CD4-positive, alpha-beta T cell treated with Interleukin-6 for 4 hours (primary cell): ENCODE measurements around the gene LAMA4.

Experiments
- DNase-seq: peaks from one replicate; pipeline ENCODE4 v3.0.0-alpha.2; 2020; ENCODE audit warnings: mixed read lengths

The LAMA4 gene, protein sequence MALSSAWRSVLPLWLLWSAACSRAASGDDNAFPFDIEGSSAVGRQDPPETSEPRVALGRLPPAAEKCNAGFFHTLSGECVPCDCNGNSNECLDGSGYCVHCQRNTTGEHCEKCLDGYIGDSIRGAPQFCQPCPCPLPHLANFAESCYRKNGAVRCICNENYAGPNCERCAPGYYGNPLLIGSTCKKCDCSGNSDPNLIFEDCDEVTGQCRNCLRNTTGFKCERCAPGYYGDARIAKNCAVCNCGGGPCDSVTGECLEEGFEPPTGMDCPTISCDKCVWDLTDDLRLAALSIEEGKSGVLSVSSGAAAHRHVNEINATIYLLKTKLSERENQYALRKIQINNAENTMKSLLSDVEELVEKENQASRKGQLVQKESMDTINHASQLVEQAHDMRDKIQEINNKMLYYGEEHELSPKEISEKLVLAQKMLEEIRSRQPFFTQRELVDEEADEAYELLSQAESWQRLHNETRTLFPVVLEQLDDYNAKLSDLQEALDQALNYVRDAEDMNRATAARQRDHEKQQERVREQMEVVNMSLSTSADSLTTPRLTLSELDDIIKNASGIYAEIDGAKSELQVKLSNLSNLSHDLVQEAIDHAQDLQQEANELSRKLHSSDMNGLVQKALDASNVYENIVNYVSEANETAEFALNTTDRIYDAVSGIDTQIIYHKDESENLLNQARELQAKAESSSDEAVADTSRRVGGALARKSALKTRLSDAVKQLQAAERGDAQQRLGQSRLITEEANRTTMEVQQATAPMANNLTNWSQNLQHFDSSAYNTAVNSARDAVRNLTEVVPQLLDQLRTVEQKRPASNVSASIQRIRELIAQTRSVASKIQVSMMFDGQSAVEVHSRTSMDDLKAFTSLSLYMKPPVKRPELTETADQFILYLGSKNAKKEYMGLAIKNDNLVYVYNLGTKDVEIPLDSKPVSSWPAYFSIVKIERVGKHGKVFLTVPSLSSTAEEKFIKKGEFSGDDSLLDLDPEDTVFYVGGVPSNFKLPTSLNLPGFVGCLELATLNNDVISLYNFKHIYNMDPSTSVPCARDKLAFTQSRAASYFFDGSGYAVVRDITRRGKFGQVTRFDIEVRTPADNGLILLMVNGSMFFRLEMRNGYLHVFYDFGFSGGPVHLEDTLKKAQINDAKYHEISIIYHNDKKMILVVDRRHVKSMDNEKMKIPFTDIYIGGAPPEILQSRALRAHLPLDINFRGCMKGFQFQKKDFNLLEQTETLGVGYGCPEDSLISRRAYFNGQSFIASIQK (N-terminal part only)

DNA sequence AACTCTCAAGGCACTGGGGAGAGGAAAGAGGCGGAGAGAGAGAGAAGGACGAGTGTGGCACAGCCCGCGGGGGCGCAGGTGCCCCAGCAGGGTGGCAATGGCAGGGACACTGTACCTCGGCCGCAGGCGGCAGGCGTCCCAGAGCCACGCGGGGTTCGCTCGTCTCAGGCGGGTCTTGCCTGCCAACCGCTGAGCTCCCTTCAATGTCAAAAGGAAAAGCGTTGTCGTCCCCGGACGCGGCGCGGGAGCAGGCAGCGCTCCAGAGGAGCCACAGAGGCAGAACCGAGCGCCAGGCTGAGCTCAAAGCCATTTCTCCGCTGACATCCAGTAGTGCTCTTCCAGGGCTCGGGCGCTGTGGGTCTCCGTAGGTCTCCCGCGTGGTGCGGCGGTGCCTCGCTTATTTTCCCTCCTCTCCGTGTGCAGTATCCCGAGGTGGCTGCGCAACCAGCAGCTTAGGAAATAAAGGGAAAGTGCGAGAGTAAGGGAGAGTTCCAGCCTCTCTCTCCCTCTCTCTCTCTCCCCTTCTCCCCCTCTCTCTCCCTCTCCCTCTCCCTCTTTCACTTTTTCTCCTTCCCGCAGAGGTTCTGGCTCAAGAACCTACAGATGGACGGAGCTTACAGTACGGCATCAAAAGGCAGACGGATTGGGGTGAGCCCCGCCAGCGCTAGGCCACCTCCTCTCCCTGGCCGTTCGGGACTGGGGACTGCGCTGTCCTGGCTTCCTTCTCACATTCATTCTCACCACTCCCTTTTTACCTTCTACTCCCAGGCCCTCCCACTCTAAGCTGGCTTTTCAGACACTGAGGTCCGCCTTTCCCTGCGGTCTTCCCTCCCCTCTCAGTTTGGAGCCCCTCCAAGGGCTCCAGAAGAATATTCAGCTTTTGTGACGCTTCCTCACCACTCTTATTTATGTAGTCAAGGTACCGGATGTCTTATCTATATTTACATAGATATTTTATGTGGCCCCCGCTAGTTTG, at the start of gene LAMA4:
TSS of gene LAMA4 (minus strand) at position 727 of the 976 bp plus-strand sequence. CDS start at position 310, 417 bp downstream.
- DNase-seq: peak; percentile 4

DNA sequence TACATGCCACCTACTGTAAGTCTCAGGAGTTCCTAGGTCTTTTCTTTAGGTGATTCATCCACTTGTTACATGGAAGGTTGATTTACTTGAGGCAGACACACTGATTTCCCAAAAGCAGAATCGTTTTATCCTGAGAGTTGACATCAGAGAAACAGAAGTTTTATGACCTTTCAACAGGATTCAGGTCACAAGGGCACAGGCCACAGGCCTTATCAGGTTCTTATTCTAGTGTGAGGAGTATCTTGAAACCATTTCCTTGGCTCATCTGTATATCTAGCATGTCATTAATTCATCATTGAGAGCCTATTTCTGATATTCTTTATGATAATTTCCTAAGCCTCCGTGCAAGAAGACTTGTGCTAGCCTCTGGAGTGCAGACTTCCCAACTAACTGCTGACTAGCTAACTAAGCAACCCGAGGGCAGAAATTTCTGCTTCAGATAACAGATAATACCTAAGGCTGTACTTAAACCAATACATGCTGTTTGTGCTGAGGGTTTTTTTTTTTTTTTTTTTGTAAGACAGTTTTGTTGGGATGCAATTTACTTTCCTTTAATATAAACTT, 47.9 kb upstream of the LAMA4 start:
- DNase-seq: no peak

DNA sequence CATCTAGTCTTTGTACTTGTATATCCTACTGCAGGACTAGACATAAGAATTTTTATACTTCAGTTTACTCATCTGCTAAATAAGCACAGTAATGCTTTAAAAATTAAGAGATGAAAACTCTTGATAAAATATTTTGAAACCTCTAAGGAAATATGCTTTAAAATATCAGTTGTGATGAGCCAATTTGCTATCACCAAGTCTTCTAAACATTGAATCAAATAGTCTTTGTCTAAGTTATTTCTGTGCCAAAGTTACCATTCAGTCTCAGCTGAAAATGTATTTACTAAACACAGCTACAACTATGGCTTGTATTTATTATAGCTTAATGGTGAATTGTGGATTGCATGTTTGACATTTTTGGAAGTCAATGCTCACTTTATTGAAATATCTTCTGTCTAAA, 46.5 kb upstream of the LAMA4 start:
- no peak for DNase-seq

DNA sequence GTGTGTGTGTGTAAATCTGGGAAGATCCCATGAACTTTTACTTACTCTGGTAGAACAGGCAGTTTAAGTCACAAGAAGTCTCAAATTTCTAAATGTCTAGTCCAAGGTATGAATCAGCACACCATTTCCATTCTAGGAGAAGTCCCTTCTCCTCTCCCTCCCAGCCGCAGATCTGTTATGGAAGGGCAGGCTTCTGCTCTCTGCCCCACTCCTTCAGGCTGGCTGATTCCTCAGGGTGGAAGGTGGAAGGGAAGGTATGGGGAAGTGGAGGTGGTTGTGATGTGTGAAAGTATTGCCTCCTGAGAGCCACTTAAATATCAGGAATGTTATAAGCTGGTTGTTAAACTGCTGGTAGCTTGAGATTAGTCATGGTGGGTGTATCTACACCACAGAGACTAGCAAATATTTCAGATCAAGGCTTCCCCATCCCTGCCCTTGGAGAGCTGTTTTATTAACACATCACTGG, 44.5 kb upstream of the LAMA4 start:
- no peak for DNase-seq

DNA sequence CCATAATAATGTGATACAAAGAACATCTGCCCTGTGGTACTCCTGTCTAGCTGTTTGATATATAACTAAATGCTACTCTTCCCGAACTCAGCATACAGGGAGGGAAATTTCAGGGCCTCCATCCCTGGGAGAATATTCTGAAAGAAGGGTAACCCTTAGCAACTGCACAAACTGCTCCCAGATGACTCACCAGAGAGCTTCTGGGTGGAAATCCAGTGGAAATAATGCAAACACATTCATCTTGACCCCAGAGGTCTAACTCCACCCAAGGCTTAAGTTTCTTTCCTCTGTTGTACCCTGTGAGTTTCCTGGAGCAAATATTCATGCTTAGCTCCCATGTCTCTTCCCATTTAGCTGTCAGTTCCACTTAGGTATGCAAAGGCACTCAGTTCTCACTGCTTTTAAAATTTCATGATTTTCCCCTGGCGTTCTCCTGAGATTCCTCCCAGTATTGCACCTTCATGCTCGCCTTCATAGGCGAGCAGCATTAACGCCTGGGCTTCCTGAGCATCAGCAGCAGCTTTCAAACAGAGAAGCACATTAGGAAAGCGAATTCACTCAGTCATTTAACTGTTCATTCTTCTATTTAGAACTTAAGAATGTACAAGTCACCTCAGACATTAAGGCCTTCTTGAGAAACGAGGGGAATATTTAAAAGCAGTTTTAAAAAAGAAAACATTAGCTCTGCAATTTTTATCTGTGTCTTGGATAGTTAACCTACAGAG, 43.8 kb upstream of the LAMA4 start:
- no peak for DNase-seq

DNA sequence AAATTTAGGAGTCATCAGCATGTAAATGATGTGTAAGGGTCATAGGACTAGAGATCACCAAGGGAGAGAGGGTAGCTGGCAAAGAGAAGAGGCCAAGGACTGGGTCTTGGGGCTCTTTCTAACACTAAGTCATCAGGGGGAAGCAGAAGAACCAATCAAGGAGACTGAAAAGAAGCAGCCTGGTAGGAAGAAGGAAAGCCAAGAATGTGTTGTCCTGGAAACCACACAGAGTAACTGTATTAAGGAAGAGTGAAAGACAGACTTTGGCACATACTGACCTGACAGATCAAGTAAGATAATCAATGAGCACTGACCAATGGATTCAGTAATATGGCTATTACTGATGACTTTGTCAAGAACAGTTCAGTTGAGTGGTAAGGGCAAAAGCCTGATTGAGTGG, 42.3 kb upstream of the LAMA4 start:
- no peak for DNase-seq

DNA sequence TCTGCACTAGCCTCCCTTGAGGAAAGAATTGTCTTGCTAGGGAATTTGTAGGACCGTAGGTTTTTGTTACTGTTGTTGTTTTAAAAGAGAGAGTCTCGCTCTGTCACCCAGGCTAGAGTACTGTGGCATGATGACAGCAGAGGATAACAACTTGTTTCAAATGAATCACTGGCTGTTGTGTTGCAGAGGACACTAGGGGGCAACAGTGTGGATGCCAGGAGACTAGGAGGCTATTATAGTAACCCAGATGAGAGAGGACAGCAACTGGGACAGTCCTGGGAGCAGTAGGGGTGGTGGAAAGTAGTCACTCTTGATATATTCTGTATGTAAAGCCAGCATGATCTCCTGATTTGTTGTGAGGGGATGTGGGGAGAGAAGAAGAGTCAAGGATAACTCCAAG, 41.8 kb upstream of the LAMA4 start:
- no peak for DNase-seq

DNA sequence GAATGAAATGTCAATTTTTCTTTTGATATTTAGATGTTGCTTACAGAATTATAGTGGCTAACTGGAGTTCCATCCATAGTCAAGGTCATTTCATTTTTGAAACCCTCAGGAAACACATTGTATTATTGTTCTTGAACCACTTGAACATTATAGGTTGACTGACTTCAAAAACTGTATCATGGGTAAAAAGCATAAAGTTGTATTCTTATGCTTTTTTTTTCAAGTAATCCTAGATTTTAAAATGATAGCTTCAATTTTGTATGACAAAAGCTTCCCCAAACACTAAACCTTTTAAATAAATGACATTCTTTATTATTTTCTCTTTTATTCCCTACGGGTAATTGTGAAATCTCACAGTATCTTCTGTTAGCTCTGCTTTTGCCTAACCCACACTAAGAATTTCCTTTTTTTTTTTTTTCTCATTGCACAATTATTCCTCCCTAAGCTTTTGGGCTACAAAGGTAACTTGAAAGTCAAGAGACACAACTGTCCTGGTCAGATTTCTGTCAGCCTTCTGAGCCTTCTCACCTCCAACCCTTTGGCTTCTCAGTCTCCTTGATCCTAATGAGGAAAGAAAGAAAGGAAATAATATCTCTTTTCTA, 36.9 kb upstream of the LAMA4 start:
- DNase-seq: no peak

DNA sequence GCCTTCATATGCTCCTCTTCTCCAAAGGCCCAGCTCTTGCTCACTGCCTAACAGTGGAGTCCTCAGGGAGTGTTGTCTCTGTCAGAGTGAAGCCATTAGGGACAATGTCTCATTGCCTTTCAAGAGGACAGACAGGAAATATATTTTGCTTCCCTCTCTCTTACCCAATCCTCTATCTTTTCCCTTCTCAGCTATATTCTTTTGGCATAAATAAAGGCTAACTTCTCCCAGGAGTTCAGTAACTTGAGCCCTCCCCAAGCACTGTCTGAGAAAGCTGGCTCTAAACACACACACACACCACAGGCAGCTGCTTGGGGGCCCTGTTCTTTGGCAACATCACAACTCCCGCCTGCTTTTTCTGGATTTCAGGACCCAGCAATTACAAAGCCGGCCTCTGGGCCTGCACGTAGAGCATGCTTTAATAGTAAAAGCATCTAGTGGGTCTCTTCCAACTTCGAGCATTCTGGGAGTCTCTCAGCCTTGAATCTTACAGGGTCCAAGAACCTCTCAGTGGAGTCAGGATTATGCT, 34.7 kb upstream of the LAMA4 start:
- DNase-seq: no peak

DNA sequence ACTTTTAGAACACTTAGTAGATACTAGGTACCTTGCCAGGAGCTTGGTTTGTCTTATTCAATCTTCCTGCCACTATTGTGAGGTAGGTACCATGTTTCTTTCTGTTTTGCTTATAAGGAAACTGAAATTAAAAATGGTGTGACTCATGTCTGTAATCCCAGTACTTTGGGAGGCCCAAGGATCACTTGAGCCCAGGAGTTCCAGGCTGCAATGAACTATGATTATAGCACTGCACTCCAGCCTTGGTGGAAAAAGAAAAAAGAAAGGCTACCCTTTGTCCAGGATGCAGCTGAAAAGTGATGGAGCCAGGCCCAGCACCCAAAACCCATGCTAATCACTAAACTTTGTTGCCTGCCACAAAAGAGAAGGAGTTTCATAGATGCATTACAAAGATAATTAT, 34.1 kb upstream of the LAMA4 start:
- no peak for DNase-seq

DNA sequence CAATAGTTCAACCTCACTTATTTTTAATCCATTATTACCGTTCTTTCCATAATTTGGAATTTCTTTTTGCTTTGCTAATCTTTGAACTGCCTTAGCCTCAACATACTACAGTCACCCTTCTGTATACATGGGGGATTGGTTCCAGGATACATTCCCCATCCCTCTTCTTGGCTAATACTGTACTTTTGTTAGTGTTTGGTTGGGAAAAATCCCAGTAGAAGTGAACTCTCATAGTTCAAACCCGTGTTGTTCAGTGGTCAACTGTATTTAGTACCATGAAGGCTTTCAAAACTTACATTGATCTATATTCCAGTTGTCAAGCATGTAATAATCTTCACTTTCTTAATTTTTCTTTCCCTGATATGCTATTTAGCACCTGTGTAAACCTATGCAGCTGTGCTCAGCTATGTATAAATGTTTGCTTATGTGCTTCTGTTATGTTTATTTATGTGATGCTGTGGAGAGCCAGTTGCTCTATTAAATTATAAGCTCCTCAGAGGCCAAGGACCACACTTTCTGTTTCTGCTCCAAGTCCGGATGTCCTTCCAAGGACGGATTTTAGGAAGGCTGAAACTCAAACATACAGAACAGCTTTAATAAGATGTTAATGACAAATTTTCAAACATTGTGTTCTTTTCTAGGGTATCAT, 33.3 kb upstream of the LAMA4 start:
- no peak for DNase-seq

DNA sequence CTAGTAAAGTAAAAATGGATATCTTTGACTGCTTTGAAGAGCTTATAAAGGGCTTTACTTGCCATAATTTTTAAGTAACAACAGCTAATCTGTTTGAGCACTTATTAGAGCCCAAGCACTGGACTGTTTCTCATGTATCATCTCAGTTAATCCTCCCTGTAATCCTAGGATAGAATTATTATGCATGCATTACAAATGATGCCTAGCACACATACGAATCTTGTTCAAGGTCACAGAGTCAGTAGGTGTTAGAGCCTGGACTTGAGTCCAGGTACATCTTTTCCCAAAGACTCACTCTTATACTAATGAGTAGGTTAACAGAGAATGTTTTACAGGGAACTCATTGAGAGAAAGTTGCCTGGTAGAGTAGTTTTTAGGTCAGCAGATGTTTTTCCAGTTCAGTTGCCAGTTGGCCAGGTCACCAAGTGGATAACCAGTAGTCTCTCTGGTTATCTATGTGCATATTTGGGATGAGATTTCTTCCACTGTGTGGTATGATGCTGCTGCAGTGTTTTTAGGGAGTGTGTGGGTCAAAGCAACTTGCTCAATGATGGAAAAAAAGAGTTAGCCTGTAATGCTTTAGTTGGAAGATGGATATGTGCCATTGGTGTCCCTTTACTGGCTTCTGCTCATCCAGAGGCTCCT, 32.3 kb upstream of the LAMA4 start:
- DNase-seq: no peak

DNA sequence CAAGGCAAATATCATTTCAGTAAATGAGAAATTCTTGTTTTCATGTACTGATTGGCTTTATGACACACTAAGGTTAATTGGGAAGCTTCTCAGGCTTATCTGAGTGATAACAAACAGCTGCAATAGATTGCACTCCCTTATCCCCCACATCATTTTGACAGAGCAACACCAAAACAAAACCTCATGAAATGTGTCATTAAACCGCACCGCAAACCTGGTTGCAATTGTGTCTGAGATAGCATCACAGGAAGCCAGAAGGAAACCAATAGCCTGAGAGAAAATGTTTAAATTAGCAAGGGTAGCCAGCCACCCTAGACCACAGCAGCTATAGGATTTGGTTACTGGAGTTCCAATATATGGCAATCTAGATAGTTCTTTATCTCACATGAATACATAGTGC, 31.6 kb upstream of the LAMA4 start:
- peak; percentile 16 for DNase-seq

DNA sequence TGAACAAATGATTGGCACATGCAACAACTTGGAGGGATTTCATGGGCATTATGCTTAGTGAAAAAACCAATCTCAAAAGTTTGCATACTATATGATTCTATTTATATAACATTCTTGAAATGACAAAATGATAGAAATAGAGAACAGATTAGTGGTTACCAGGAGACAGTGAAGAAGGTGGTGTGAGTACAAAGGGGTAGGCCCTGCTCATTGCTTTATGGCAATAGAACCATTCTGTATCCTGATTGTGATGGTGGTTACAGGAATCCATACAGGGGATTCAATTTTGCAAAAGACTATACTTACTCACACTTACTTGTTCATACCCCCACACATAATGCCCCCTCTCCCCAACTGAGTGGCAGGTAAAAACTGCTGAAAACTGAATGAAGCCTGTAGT, 30.2 kb upstream of the LAMA4 start:
- no peak for DNase-seq

DNA sequence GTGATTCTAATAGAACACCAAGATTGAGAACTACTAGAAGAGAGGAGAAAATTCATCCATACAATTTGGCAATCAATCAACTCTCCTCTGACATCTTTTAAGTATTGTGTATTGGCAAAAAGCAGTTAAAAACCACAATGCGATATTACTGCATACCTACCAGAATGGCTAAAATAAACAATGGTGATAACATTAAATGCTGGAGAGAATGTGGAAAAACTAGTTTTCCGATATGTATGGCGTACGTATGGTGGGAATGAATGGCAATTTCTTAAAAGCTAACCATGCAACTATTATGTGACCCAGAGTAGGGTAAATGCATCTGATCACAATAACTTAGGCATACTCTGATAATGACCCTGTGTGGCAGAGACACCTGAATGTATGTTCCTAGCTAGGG, 29.3 kb upstream of the LAMA4 start:
- DNase-seq: no peak

DNA sequence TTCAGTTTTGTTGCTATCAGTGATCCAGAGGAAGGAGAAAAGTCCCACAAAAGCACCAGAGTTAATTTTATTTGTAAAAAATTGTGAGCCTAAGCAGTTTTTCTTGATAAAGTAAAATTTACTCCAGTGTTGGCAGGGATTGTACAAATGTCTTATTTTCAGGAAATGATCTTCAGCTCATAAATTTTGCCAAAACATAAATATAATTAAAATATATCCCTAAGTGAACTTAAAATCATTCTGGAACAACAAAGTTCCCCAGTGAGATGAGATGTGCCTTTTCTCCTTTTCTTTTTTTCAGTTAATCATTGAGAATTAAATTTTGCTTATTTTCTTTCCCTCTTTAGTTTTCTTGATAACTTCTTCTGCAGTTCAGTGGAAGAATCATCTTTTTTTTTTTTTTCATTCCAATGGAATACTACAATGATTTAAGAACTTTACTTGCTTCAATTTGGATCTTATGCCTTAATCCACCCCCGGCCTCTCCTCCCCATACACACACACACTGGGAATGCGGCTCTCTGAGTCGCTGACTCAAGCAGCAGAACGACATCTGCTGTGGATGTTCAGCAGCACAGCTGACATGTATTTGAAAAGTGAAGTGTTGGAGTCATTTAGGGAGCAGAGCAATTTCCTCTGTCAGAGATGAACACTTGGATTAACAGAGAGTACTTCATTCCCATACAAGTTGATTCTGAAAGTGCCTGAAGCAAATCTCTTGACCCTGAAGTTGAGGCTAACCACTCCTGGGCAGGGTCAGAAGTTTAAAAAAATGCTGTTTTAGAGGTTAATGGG, 27.7 kb upstream of the LAMA4 start:
- DNase-seq: no peak

DNA sequence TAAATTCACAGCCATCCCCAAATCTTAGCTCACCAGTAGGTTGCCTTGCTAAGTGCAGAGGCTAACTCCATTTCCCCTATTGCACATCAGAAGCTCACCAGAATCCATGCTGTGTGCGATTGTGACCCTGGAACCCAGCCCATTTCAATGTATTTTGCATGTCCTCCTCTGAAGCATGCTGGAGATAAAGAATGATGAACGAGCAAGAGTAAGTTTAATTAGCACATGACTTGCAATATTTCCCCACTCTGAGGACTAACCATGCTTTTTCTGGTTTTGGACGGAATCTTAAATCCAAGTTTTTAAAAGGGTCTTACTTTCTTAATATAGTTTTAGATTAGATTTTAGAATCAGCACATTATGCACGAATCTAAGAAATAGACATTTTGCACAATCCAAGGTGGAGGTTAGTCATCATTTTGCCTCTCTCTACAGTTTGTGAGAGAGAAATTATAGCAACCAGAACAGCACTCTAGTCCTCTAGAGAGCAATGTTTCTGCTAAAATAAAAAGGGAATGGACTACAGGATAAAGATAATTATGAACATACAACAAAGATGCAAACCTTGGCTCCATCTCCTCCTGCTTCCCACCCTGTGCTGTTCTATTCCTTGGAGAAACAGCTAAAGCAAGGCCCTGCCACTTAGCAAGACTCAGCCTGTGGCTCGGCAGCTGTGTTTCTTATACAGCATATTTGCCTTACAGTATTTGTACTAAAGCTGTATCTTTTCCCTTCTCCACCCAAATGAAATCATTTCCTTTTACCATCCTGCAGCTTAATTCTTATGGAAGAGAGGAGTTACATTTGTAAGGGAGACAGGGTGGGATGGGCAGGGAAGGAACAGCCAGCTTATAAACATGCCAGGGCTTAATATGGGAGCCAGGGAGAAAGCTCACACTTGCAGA, 24.9 kb upstream of the LAMA4 start:
- DNase-seq: no peak
